Ascending aorta (tissue), 2 donors: ENCODE results near the gene CAPN11. TPM values are rescaled to one million over a fixed set of nuclear protein-coding genes. Genes with fewer than 3 reads are reported as not detected.
A peak's percentile ranks its signal among the peaks of the same experiment; 100 is the strongest.

Experiments used
- DNase-seq, 2 donors: peaks; one replicate each; pipeline ENCODE4 v3.0.0-alpha.2; 2019; ENCODE audit warnings: low spot score in 2 of 2
- H3K27ac ChIP-seq, 2 donors: fragments of 200-600 bp; sonication (generic); one replicate each; pipeline ENCODE4 v1.5.1; 2016 to 2017; ENCODE audit warnings: mild to moderate bottlenecking in 1 of 2
- H3K27me3 ChIP-seq: fragments of 200-600 bp; sonication (generic); one replicate; pipeline ENCODE4 v1.5.1; 2017
- H3K36me3 ChIP-seq, 2 donors: fragments of 200-600 bp; sonication (generic); one replicate each; pipeline ENCODE4 v1.5.1; 2016
- H3K4me1 ChIP-seq, 2 donors: fragments of 200-600 bp; sonication (generic); one replicate each; pipeline ENCODE4 v1.5.1; 2016 to 2017; ENCODE audit warnings: mild to moderate bottlenecking in 1 of 2
- H3K4me3 ChIP-seq, 2 donors: fragments of 200-600 bp; sonication (generic); one replicate each; pipeline ENCODE4 v1.5.1; 2016 to 2017; ENCODE audit warnings: mild to moderate bottlenecking in 1 of 2
- H3K9me3 ChIP-seq, 2 donors: fragments of 200-600 bp; sonication (generic); one replicate each; pipeline ENCODE4 v1.5.1; 2016
- CTCF ChIP-seq, 3 experiments: fragments of 200-600 bp in 2 of 3; fragments of 450-650 bp in 1 of 3; sonication (generic) in 2 of 3; IDR thresholded peaks; one replicate each; pipeline ENCODE4 v1.5.1; 2016 to 2019; ENCODE audit warnings: antibody characterized with exemption in 3 of 3, mild to moderate bottlenecking in 1 of 3, moderate library complexity in 1 of 3
- intact Hi-C: fragments of 100-400 bp; cut with DNase I; formaldehyde crosslinking; loops from one replicate; pipeline ENCODE4 v1.15.1; 2023
- total RNA-seq: library from RNA; depleted of rRNA; stranded (reverse); fragments of >200 nt; gene quantifications from one replicate; pipeline ENCODE4 v1.1.0, GENCODE V29; 2016

The CAPN11 gene
- total RNA-seq, 1 donor from 2014 or later = 0.43 TPM

DNA sequence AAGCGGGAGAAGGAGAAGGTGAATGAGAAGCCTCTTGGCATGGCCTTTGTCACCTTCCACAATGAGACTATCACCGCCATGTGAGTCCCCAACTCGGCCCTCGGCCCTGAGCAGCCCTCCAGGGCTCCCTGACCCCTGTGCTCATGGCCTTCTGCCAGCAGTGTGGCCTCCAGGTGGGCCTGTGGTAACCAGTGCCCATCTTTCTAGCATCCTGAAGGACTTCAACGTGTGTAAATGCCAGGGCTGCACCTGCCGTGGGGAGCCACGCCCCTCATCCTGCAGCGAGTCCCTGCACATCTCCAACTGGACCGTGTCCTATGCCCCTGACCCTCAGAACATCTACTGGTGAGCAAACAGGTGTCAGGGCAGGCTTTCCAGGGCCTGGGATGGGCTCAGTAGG, 10.3 kb upstream of the CAPN11 start:
- Histone ChIP-seq H3K4me1 (peaks cover 0 to 3% of the 10 kb centered on the region in 2 donors), H3K9me3 (no peaks in the 10 kb centered on the region), H3K4me3 (no peak overlapping the region), H3K36me3 (peaks cover 33 to 64% of the 10 kb centered on the region in 2 donors), H3K27ac (no peak overlapping the region), H3K27me3 (no peaks in the 10 kb centered on the region)
- TF ChIP-seq CTCF (IDR thresholded peaks at IDR 0.05) = no peak
- DNase-seq = no peak
- intact Hi-C loops = no loop called here

- H3K27me3 ChIP-seq = no peaks in the 10 kb centered on the region
- no peak for TF ChIP-seq CTCF (IDR thresholded peaks at IDR 0.05)
- peaks cover 24 to 55% of the 10 kb centered on the region in 2 donors for H3K36me3 ChIP-seq
- no peaks in the 10 kb centered on the region for H3K9me3 ChIP-seq
- H3K4me1 ChIP-seq = peaks cover 0 to 3% of the 10 kb centered on the region in 2 donors
- no peak overlapping the region for H3K27ac ChIP-seq
- no peak for DNase-seq
- intact Hi-C loops = loop anchor here (2.0 kb wide), 1 partner anchor 21 kb away; no protein-coding TSS in a partner anchor
- no peak overlapping the region for H3K4me3 ChIP-seq
These were observed 9.1 kb upstream of the CAPN11 start for GRCh38 chr6:44149369-44150012.

DNA sequence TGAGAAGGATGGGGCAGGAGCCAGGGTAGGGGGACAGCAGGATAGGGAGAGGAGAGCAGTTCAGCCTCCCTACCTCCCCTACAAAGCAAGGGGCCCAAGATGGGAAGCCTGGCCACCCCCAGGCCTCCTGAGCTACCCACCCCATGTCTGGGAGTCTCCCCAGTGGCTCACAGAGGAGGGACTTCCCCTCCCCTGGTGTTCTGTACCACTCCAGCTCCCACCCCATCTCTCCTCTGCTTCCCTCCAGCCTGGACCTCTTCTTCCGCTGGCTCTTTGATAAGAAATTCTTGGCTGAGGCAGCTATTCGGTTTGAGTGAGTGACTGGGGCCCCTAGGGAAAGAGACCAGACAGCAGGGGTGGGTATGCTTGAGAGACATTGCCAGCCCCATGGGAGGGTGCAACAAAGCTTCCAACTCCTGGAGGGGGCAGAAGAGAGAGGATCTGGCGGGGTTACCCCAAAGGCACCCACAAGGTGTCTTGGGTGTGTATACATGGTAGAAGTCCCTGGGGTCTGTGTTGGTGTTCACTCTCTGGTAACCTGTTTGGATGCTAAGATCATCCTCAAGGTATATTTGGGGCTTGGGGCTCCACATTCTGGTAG, 8.2 kb upstream of the CAPN11 start:
- DNase-seq = no peak
- intact Hi-C loops = loop anchor here (2.0 kb wide), 1 partner anchor 22 kb away; no protein-coding TSS in a partner anchor
- H3K27me3 ChIP-seq = no peaks in the 10 kb centered on the region
- TF ChIP-seq CTCF (IDR thresholded peaks at IDR 0.05) = no peak
- H3K36me3 ChIP-seq = peaks cover 19 to 49% of the 10 kb centered on the region in 2 donors
- H3K9me3 ChIP-seq = no peaks in the 10 kb centered on the region
- no peak overlapping the region for H3K4me3 ChIP-seq
- H3K4me1 ChIP-seq = peaks cover 0 to 3% of the 10 kb centered on the region in 2 donors
- no peak overlapping the region for H3K27ac ChIP-seq

DNA sequence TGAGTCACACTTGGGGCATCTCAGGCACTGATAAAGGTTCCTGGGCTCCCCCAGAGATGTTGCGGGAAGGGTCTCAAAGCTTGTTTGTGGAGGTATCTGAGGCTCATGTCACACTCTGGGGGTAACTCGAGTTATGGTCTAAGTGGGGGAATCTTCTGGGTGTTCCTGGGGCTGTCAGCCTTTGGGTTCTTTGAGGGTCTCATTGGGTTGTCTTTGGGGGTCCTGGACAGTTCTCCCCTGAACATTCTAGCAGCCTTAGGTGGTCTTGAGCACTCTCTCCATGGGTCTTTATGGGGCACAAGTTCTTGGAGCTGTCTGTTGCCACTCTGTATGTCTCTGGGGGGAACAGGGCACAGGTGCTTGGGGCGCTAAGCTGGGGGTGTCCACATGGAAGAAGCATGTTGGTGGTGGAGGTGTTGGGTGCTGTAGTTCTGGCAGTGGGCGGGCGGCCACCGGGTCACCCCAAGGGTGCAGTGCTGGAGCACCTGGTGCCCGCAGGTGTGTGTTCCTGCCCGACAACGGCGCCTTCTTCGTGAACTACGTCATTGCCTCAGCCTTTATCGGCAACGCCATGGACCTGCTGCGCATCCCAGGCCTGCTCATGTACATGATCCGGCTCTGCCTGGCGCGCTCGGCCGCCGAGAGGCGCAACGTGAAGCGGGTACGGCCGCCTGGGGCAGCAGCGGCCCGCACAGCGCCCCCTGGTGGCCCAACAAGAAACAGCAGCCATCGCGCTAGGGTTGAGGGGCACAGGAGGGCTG, 7.1 kb upstream of the CAPN11 start:
- peak; percentile 98 to 99 (median 99) for TF ChIP-seq CTCF (IDR thresholded peaks at IDR 0.05)
- Histone ChIP-seq H3K36me3 (peaks cover 19 to 40% of the 10 kb centered on the region in 2 donors), H3K4me1 (peaks cover 0 to 3% of the 10 kb centered on the region in 2 donors), H3K27ac (no peak overlapping the region), H3K4me3 (peak overlapping the region in 1 of 2 donors; percentile 15), H3K9me3 (no peaks in the 10 kb centered on the region), H3K27me3 (no peaks in the 10 kb centered on the region)
- intact Hi-C loops = loop anchor here (1.0 to 2.0 kb wide), 2 partner anchors 23 to 55 kb away; no protein-coding TSS in a partner anchor
- peak in 1 of 2 donors; percentile 81 for DNase-seq

DNA sequence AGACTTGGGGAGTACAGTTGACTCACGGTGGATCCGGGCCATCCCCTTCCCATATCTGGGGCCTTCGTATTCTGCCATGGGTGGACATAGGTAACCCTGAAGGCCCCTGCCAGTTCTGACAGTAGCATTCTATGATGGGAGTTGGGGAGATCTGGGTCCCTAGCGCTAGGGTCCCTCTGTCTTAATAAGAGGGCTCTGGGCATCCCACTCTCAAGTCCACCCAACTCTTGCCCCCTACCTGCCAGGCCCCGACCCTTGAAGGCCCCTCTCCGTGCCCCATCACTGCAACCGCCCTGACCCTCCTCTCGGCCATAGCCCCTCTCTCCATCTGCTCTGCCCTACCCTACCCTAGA, 6.5 kb upstream of the CAPN11 start:
- no peak overlapping the region for H3K4me3 ChIP-seq
- peaks cover 14 to 34% of the 10 kb centered on the region in 2 donors for H3K36me3 ChIP-seq
- no peaks in the 10 kb centered on the region for H3K9me3 ChIP-seq
- peaks cover 0 to 3% of the 10 kb centered on the region in 2 donors for H3K4me1 ChIP-seq
- no peak for TF ChIP-seq CTCF (IDR thresholded peaks at IDR 0.05)
- H3K27me3 ChIP-seq = no peaks in the 10 kb centered on the region
- DNase-seq = no peak
- no peak overlapping the region for H3K27ac ChIP-seq
- intact Hi-C loops = loop anchor here (1.0 kb wide), 1 partner anchor 56 kb away; no protein-coding TSS in a partner anchor
